Stomach (tissue), 4 donors: Measurements from ENCODE around the gene AXIN2.

ENCODE experiments used
- CTCF ChIP-seq, 7 experiments: fragments of 450-650 bp in 4 of 7; fragments of 200-600 bp in 3 of 7; sonication (generic) in 3 of 7; IDR thresholded peaks; one replicate each; pipeline ENCODE4 v1.5.1; 2016 to 2019; ENCODE audit warnings: antibody characterized with exemption in 7 of 7, control low read depth in 2 of 7, mild to moderate bottlenecking in 1 of 7
- POLR2A ChIP-seq, 4 donors: fragments of 450-650 bp; IDR thresholded peaks; one replicate each; pipeline ENCODE4 v1.6.1; 2016; ENCODE audit warnings: antibody characterized with exemption in 4 of 4, control low read depth in 2 of 4, mild to moderate bottlenecking in 1 of 4, moderate library complexity in 1 of 4

GRCh38 chr17:65504141-65504540 is 57.3 kb downstream of the AXIN2 start:
- TF ChIP-seq CTCF (IDR thresholded peaks at IDR 0.05) (no peak), POLR2A (IDR thresholded peaks at IDR 0.05) (no peak)
